HG03159 (cell line): ENCODE data around the gene M1AP.
A peak's percentile ranks its signal among the peaks of the same experiment; 100 is the strongest.

Experiments
- ATAC-seq: cut with Tn5 transposase; IDR thresholded peaks from one replicate; pipeline ENCODE4 v1.9.1; 2021; ENCODE audit warnings: mild to moderate bottlenecking, moderate library complexity; ENCODE audit not compliant: unreplicated experiment

Gene M1AP

GRCh38 chr2:74599676-74600075 lies 48.5 kb downstream of the M1AP start:
- no peak for ATAC-seq

GRCh38 chr2:74597410-74597809 lies 50.7 kb downstream of the M1AP start:
- ATAC-seq = no peak

GRCh38 chr2:74596584-74596983 lies 51.5 kb downstream of the M1AP start:
- no peak for ATAC-seq

GRCh38 chr2:74593826-74594772 lies 54.0 kb downstream of the M1AP start:
- ATAC-seq = no peak

- no peak for ATAC-seq
Observed at GRCh38 chr2:74588664-74589063, 59.5 kb downstream of the M1AP start.

GRCh38 chr2:74587664-74588277 lies 60.4 kb downstream of the M1AP start:
- peak; percentile 59 for ATAC-seq

GRCh38 chr2:74585406-74586185 lies 62.5 kb downstream of the M1AP start:
- ATAC-seq = peak; percentile 39

- ATAC-seq = peak; percentile 41
Observed at GRCh38 chr2:74584088-74584645, 64.0 kb downstream of the M1AP start.

- ATAC-seq = no peak
Observed at GRCh38 chr2:74583504-74583903, 64.6 kb downstream of the M1AP start.

GRCh38 chr2:74582184-74582583 lies 65.9 kb downstream of the M1AP start:
- ATAC-seq = no peak

- ATAC-seq = no peak
Observed at GRCh38 chr2:74581463-74581862, 66.7 kb downstream of the M1AP start.

- ATAC-seq = no peak
Observed at GRCh38 chr2:74578408-74578807, 69.7 kb downstream of the M1AP start.

GRCh38 chr2:74577448-74577847 lies 70.7 kb downstream of the M1AP start:
- peak; percentile 49 for ATAC-seq

GRCh38 chr2:74576863-74577229 lies 71.3 kb downstream of the M1AP start:
- ATAC-seq = no peak

GRCh38 chr2:74576211-74576862 lies 71.8 kb downstream of the M1AP start:
- ATAC-seq = no peak

- no peak for ATAC-seq
Observed at GRCh38 chr2:74575320-74575719, 72.8 kb downstream of the M1AP start.

GRCh38 chr2:74573747-74574562 lies 74.2 kb downstream of the M1AP start:
- ATAC-seq = no peak

- ATAC-seq = no peak
Observed at GRCh38 chr2:74572178-74572925, 75.8 kb downstream of the M1AP start.

GRCh38 chr2:74571058-74571457 lies 77.1 kb downstream of the M1AP start:
- ATAC-seq = peak; percentile 75
